Esophagus mucosa (tissue), 1 donor: ENCODE measurements around the gene CD9. TPM values are rescaled to one million over a fixed set of nuclear protein-coding genes. Genes with fewer than 3 reads are reported as not detected.
A peak's percentile ranks its signal among the peaks of the same experiment; 100 is the strongest.
"Not testable (repeated sequence)": the region's sequence is repeated elsewhere in the genome, so short reads cannot be mapped to it uniquely, and the experiment has no call there.

Experiments used
- ATAC-seq: fragments of 200-7000 bp; cut with Tn5 transposase; one replicate; pipeline ENCODE4 v1.9.1; 2020
- total RNA-seq: library from RNA; stranded (reverse); gene quantifications from one replicate; pipeline ENCODE4 v1.2.4, GENCODE V29; 2023
- donor health status: DM: yes; HTN: yes; CAD: no.

The CD9 gene
- total RNA-seq: 597 TPM

DNA sequence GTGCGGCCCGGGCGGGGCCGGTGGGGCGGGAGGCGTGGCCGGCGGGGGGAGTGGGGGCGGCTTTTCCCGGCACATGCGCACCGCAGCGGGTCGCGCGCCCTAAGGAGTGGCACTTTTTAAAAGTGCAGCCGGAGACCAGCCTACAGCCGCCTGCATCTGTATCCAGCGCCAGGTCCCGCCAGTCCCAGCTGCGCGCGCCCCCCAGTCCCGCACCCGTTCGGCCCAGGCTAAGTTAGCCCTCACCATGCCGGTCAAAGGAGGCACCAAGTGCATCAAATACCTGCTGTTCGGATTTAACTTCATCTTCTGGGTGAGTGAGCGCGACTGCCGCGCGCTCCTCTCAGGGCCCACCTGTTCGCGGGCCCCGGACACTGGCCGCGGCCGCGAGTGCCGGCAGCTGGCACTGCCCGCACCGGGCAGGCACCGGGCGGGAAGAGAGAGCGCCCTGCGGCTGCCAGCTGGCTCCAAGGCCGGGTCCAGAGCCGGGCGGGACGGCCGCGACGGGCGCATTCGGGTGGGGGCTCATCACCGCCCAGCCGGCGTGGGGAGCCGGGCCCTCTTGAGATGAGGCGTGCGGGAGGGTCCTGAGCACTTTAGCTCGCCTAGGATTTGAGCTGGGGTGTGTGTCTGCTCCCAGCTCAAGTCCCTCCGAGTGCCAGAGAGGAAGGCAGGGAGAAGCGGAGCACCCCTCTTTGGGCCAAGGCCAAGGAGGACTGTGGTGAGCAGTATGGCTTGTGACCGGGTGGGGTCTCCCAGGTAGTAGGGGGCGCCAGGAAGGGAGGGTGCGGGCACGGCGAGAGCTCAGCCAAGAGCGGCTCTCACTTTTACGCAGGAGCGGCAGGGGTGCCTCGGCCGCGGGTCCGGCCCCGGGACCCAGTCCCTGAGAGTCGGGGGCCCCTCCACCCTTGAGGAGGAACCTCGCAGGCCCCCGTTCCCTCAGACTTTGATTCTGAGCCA, at the start of gene CD9:
CD9 (plus strand) TSS at position 145 of the 957 bp plus-strand sequence; CDS start at position 245, 100 bp downstream.
- peak; percentile 70 for ATAC-seq

DNA sequence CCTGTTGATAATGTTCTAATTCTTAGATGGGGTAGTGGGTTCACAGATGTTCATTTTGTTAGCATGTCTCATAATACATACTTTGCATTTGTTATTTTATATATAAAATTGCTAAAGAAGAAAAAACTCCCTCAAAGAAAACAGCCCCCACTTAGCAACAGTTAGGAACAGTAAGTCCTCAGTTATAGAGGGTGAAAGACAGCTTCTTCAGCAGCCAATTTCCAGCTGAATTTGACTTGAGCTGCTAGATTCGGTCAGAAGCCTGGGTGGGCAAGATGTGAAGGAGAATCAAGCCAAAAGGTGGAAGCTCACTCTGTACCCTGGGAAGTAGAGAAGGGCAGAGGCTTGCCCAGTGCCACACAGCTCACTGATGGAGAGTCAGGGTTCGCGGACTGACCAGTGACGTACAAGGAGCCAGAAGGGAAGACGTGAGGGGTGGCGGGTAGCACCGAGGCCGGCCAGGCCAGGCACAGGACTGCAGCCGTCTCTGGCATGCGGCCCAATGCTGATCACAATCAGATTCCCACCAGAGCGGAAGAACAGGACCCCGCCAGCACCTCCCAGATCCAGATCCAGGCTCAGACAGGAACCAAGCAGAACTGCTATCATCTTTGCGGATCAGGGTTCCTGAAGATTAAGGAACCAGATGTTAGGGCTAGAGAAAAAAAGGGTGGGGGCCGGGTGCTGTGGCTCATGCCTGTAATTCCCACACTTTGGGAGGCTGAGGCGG, 45.3 kb upstream of the CD9 start:
- ATAC-seq: peak; percentile 59

DNA sequence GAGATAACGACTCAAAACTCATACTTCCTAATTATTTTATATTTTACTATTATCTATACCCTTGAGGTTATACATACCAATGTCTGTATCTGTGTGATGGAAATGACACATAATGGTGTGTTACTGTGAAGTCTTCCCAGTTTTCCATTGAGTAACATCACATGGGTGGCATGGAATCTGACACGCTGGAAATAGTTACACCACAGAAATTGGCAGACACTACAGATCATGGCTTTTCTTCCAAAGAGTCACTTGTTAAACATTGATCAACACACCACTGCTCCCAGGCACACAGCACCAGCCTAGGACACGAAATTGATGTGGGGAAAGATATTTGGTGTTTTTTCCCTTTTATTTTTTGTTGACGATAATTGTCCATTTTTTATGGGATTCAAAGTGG, 42.7 kb upstream of the CD9 start:
- ATAC-seq: no peak

DNA sequence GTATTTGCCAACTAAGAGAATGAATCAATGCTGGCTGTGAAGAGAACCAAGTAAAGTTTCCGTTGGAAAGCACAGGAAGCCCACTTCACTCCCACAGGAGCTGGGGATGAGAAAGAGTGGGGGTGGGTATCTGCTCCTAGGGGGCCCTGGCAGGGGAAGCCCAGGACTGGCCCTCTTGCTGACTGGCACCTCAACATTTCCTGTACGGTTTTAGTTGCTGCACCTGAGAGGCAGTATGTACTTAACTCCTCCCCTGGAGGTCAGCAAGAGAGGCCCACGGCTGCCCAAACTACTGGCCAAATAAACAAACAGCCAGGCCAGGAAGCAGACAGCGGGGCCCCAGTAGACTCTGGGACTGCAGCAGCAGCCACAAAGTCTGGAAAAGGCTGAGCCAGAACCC, 41.9 kb upstream of the CD9 start:
- no peak for ATAC-seq

DNA sequence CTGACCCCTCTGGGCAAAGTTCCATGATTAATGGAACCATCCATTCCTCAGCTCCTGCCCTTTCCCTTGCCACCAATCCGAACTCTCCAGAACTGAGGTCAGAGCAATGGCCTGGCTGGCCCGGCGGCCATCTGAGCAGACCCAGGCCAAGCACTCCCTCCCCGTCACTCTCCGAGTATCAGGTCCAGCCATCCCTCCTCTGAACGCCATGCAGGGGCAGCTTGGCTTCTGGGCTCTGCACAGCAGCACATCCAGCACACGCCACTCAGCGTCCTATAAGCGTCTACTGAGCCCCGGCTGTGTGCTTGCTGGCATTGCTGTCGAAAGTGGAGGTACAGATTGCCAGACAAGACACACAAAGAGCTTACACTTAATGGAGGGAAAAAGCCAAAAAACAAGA, 41.5 kb upstream of the CD9 start:
- ATAC-seq: no peak

- ATAC-seq: not testable (repeated sequence)
Measured at GRCh38 chr12:6159166-6160011, 40.8 kb upstream of the CD9 start.

DNA sequence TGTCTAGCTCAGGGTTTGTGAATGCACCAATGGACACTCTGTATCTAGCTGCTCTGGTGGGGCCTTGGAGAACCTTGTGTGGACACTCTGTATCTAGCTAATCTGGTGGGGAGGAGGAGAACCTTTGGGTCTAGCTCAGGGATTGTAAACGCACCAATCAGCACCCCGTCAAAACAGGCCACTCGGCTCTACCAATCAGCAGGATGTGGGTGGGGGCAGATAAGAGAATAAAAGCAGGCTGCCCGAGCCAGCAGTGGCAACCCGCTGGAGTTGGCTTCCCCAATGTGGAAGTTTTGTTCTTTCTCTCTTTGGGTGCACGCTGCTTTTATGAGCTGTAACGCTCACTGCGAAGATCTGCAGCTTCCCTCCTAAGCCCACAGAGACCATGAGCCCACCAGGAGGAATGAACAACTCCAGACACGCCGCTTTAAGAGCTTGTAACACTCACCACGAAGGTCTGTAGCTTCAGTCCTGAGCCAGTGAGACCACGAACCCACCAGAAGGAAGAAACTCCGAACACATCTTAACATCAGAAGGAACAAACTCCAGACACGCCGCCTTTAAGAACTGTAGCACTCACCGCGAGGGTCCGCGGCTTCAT, 40.1 kb upstream of the CD9 start:
- ATAC-seq: not testable (repeated sequence)

DNA sequence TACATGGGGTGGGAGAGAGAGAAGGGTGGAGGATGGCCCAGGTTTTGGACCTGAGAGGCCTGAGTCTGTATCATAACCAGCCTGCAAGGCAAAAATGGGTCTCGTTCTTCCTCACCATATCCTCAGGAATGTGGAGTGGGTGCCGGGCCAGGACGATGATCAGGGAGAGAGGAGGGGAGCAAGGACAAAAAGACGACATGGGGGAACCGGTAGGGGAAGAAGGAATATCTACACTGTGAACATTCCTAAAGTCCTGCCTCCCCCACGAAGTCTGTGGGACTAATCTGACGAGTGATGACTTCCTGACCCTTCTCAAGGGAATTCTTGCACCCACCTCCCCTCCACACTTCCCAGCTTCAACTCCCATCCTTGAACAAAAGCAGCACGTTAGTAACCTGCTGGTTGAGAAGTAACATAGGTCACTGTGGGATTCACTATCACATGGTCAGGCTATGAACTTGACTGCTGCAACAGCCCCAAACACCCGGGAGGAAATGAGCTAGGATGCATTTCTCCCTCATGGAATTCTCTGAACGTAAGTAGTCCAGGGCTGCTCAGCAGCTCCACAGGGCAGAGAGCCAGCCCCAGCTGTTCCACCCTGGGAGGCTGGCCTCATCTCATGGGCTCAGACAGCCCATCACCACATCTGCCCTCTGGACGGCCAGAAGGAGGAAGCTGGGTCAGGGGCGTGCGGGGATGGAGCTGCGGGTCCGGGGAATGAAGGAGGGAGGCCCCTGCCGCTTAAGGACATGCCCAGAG, 38.9 kb upstream of the CD9 start:
- ATAC-seq: peak; percentile 38

DNA sequence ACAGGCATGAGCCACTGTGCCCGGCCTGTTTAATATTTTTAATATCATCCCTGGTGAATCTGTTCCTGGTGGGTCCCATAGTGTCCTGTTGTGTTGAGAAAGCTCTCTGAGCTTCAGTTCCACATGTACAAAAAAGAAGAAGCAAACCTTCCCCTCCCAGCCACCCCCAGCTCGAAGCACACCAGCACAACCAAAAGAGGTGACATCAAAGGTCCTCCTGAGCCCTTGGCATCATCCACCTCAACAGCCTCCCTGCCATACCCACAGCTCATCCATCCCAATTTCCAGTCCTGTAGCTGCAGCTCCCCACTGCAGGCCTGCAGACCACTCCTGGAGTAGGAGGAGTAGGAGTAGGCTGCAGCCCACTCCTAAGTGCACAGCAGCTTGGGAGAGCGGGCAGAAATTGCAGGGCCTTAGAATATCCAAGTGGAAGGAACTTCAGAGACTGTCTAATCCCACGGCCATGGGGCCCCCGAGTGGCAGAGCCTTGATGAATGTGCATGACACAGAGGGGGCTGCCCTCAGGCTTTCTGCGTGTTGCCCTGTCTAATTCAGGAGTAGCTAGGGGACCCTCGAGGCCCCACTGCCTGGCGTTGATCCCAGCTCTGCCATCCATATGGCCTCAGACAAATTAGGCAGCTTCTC, 36.7 kb upstream of the CD9 start:
- no peak for ATAC-seq

DNA sequence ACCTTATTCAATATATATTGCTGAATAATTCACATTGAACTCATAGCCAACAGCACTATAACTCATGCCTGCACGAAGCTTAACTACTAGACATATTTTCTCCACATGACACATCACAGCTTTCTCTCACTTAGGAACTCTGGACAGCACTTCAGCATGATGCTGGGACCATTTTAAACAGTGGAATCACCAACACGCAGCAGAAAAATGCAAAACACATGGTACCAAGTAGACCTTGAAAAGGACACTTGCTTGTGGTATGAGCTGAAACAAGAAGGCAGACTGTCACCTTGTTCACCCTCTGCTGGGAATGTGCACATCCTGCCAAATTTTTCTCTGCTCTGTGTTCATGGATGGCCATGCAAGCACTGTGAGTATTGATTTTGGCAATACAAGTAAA, 34.8 kb upstream of the CD9 start:
- no peak for ATAC-seq

DNA sequence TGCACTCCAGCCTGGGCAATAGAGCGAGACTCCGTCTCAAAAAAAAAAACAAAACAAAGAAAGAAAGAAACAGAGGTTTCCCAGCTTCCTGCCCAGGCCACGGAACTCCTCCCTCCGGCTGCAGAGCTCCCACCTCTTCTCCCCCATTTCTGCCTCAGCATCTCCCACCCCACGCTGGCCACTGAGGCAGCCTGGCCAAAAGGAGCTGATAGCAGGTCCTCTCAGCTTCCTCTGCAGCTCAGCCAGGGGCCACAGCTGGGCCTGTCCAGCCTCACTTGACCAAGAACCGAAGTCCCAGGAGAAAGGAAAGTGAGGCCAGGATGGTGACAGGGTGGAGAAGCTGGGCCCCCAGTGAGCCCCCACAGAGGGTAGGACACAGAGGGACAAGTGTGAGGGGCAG, 33.4 kb upstream of the CD9 start:
- ATAC-seq: no peak

DNA sequence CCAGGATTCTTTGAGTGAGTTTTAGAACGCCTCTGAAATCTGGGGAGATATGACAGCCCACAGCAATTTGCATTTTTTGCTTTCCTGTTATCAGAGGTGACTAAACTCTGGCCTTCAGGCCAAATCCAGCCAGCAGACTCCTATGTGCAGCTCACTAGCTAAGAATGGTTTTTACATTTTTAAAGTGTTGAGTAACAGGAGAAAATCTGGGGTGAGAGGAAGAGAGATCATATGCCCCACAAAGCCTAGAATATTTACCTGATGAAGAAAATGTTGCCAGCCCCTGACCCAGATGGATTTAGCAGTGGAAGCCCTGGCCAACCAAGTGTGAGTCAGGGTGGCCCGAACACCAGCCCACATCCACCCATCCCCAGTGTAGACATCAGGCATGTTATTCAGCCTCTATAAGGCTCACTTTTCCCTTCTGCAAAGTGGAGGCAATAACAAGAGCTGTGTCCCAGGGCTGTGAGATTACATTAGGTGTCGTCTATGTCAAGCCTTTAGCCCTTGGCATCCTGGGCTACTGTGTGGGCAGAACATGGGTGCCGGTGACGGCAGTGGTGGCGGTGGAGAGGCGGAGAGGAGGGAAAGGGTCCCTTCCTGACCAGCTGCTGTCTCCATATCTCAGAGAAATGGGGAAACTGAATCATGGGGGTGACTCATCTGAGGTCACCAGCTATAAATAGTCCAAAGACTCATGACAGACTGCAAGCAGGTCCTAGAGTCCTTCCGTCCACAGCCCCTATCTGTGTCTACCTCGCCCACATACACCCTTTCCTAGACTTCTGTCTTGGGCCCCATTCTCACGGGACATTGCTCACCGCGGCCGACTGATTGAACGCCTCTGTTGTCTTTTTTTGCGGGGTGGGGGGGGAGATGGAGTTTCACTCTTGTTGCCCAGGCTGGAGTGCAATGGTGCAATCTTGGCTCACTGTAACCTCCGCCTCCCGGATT, 32.6 kb upstream of the CD9 start:
- peak; percentile 81 for ATAC-seq

- peak; percentile 65 for ATAC-seq
Measured at GRCh38 chr12:6171409-6172015, 28.7 kb upstream of the CD9 start.

DNA sequence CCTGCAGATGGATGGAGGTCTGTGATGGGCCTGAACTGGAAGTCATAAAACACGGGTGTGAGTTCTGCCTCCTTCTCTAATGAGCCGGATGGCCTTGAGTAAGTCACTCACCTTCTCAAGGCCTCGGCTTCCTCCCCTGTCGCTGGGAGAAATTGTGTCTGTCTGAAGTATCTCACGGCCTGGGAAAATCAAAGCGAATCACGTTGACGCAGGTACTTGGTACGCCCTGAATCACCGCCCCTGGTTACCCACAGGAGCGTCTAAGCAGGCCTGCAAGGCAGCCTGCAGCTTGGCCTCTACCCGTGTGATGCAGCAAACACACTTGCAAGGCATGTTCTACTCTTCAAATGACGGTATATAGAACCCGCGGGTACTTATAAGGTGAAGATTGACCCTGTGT, 28.1 kb upstream of the CD9 start:
- ATAC-seq: no peak

DNA sequence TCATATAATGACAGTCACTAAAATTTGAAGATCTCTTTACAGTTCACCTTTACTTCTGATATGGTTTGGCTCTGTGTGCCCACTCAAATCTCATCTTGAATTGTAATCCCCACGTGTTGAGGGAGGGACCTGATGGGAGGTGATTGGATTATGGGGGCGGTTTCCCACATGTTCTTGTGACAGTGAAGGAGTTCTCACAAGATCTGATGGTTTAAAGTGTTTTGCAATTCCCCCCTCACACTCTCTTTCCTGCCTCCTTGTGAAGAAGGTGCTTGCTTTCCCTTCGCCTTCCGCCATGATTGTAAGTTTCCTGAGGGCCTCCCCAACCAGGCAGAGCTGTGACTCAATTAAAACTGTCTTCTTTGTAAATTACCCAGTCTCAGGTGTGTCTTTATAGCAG, 27.3 kb upstream of the CD9 start:
- no peak for ATAC-seq

DNA sequence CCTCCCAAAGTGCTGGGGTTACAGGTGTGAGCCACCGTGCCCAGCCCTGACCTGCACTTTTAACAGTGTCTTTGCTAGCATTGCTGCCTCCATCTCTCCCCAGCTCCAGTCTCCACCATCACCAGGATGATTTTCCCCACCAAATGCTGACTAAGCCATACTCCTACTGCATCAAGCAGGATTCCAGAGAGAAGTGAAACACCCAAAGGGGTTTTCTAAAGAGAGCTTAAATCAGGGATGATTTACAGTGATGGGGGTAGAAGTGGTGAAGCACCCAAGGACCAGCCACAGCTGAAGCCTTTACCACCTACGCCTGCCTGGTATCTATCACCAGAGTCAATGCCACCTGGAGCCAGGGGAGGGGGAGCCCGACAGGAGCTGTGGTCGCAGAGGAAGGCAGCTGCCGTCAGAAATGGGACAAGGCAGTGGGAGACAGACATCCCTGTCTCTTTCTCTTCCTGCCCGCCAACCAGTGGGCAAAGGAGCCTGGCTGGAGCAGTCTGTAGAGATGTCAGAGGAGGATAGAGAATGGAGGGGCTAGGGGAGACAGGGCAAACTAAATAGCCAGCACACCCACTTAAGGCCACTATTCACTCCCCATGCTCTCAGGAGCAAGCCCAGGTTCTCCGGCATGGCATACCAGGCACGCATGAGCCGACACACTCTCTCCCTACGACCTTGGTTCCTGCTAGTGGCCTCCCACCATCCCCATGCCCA, 22.4 kb upstream of the CD9 start:
- ATAC-seq: no peak

- ATAC-seq: no peak
Measured at GRCh38 chr12:6178981-6179761, 21.0 kb upstream of the CD9 start.
